ENCODE results near the gene SMO. TPM values are rescaled to one million over a fixed set of nuclear protein-coding genes. Genes with fewer than 3 reads are reported as not detected.

SMO gene
- total RNA-seq, 1 experiment from 2014 or later, result 12.8 TPM

DNA sequence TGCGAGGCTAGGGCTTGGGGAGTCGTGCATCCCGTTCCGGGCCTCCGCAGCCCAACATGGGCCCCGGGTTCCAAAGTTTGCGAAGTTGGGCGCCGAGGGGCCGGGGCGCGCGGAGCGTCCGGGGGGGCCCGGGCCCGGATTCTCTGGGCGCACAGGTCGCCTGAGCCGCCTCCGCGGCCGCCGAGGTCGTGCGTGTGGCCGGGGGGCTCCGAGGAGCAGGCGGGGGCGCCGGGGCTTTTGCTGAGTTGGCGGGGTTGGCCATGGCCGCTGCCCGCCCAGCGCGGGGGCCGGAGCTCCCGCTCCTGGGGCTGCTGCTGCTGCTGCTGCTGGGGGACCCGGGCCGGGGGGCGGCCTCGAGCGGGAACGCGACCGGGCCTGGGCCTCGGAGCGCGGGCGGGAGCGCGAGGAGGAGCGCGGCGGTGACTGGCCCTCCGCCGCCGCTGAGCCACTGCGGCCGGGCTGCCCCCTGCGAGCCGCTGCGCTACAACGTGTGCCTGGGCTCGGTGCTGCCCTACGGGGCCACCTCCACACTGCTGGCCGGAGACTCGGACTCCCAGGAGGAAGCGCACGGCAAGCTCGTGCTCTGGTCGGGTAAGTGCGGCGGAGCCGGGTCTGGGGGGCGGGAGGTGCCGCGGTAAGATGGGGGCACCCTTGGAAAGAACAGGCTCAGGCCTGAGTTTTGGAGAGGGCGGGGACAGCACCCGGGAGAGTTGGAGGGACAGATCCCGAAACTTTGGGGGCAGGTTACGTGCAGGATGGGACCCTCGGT lies 643 bp downstream of the SMO start:
- ChIA-PET POLR2A (interaction anchor here (0.9 kb wide), 1 partner anchor 25 kb away, joined by 6 read pairs; no protein-coding TSS in a partner anchor), CTCF (interaction anchor here (0.6 kb wide), 1 partner anchor 347 kb away, joined by 3 read pairs; no protein-coding TSS in a partner anchor), RAD21 (ENCODE audit: low non-redundant PET in 1 of 2, low total read pairs in 2 of 2, uncharacterized antibody in 2 of 2, unreplicated experiment in 2 of 2) (interaction anchor here (0.6 to 0.7 kb wide), 2 partner anchors 38 to 223 kb away, joined by 3 to 4 read pairs; no protein-coding TSS in a partner anchor)
- no TSS peak for BruUV-seq (replicated peaks)
- peak overlapping the region; percentile 79 for H3K4me2 ChIP-seq (ENCODE audit: low read length)
- no peaks in the 10 kb centered on the region for H3K27me3 ChIP-seq (ENCODE audit: insufficient read depth, low read length)
- peak overlapping the region; percentile 51 to 64 for H3K4me3 ChIP-seq (replicated peaks in 1 of 2; ENCODE audit: low read depth in 1 of 2, low read length in 2 of 2)
- TF ChIP-seq ZFX (IDR thresholded peaks at IDR 0.05) (peak; percentile 49), EGR1 (IDR thresholded peaks at IDR 0.05; ENCODE audit: low read depth) (no peak), FOSL1 (IDR thresholded peaks at IDR 0.05; ENCODE audit: low read depth) (no peak), CBX3 (IDR thresholded peaks at IDR 0.05; ENCODE audit: low read depth) (no peak), ZNF274 (IDR thresholded peaks at IDR 0.05; ENCODE audit: low read depth, low read length) (no peak), TCF7L2 (IDR thresholded peaks at IDR 0.05; ENCODE audit: borderline replicate concordance, extremely low read depth, insufficient read depth, insufficient read length) (no peak), SP1 (IDR thresholded peaks at IDR 0.05; ENCODE audit: low read depth) (no peak)
- TF ChIP-seq, protein P1, sequence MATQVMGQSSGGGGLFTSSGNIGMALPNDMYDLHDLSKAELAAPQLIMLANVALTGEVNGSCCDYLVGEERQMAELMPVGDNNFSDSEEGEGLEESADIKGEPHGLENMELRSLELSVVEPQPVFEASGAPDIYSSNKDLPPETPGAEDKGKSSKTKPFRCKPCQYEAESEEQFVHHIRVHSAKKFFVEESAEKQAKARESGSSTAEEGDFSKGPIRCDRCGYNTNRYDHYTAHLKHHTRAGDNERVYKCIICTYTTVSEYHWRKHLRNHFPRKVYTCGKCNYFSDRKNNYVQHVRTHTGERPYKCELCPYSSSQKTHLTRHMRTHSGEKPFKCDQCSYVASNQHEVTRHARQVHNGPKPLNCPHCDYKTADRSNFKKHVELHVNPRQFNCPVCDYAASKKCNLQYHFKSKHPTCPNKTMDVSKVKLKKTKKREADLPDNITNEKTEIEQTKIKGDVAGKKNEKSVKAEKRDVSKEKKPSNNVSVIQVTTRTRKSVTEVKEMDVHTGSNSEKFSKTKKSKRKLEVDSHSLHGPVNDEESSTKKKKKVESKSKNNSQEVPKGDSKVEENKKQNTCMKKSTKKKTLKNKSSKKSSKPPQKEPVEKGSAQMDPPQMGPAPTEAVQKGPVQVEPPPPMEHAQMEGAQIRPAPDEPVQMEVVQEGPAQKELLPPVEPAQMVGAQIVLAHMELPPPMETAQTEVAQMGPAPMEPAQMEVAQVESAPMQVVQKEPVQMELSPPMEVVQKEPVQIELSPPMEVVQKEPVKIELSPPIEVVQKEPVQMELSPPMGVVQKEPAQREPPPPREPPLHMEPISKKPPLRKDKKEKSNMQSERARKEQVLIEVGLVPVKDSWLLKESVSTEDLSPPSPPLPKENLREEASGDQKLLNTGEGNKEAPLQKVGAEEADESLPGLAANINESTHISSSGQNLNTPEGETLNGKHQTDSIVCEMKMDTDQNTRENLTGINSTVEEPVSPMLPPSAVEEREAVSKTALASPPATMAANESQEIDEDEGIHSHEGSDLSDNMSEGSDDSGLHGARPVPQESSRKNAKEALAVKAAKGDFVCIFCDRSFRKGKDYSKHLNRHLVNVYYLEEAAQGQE (IDR thresholded peaks at IDR 0.05; ENCODE audit: low read depth), result no peak
- H3K9me2 ChIP-seq (ENCODE audit: insufficient read depth), result no peaks in the 10 kb centered on the region
- no peak overlapping the region for H2AFZ ChIP-seq (ENCODE audit: low read depth, low read length, poor library complexity, severe bottlenecking)
- peak; percentile 40 for ATAC-seq
- no peaks in the 10 kb centered on the region for H3K79me2 ChIP-seq (ENCODE audit: insufficient read depth, low read length)
- H3K27ac ChIP-seq (ENCODE audit: low read depth, low read length), result peak overlapping the region; percentile 53; the same call in 1 of the 2 replicates
- intact Hi-C loops (cut with micrococcal nuclease), result no loop called here
- peaks cover 0 to 12% of the 10 kb centered on the region in 2 experiments; a peak in 1 of 4 replicates for H3K4me1 ChIP-seq (ENCODE audit: control insufficient read depth in 1 of 2, insufficient read depth in 2 of 2, low read length in 2 of 2)
- no peaks in the 10 kb centered on the region for H3K36me3 ChIP-seq (ENCODE audit: control insufficient read depth in 1 of 2, insufficient read depth in 2 of 2, low read length in 2 of 2)
- DNase-seq (ENCODE audit: low read depth, low spot score), result no peak
- no peaks in the 10 kb centered on the region for H4K20me1 ChIP-seq (ENCODE audit: insufficient read depth)
- no peaks in the 10 kb centered on the region for H3K9me3 ChIP-seq (ENCODE audit: control insufficient read depth in 1 of 2, insufficient read depth in 1 of 2, low read depth in 1 of 2, low read length in 2 of 2)
- peak overlapping the region; percentile 66 for H3K9ac ChIP-seq (ENCODE audit: low read length)
